ENCODE data around the gene FYN. TPM values are rescaled to one million over a fixed set of nuclear protein-coding genes. Genes with fewer than 3 reads are reported as not detected.
"Not testable (repeated sequence)": the region's sequence is repeated elsewhere in the genome, so short reads cannot be mapped to it uniquely, and the experiment has no call there.

FYN gene
- total RNA-seq, 2 donors from 2014 or later = 55.5 to 72.5 TPM

GRCh38 chr6:111789598-111789997 lies 83.7 kb downstream of the FYN start:
- H3K27me3 ChIP-seq (replicated peaks; ENCODE audit: insufficient read depth) = no peaks in the 10 kb centered on the region
- no peak for TF ChIP-seq CTCF (IDR thresholded peaks at IDR 0.05)
- no peaks in the 10 kb centered on the region for H3K36me3 ChIP-seq
- peaks cover 0 to 16% of the 10 kb centered on the region in 2 donors for H3K4me1 ChIP-seq (ENCODE audit: control insufficient read depth in 1 of 2, low read depth in 2 of 2)
- no peak overlapping the region for H3K4me3 ChIP-seq
- H3K27ac ChIP-seq = no peak overlapping the region
- no peak for ATAC-seq (ENCODE audit: insufficient number of reproducible peaks, low FRiP score, low read depth)
- no peaks in the 10 kb centered on the region for H3K9me3 ChIP-seq
- DNase-seq (ENCODE audit: low spot score) = no peak

GRCh38 chr6:111788379-111789276 lies 84.6 kb downstream of the FYN start:
- no peaks in the 10 kb centered on the region for H3K36me3 ChIP-seq
- H3K9me3 ChIP-seq = no peaks in the 10 kb centered on the region
- H3K4me3 ChIP-seq = no peak overlapping the region
- no peaks in the 10 kb centered on the region for H3K27me3 ChIP-seq (replicated peaks; ENCODE audit: insufficient read depth)
- DNase-seq (ENCODE audit: low spot score) (no peak), ATAC-seq (ENCODE audit: insufficient number of reproducible peaks, low FRiP score, low read depth) (no peak)
- no peak for TF ChIP-seq CTCF (IDR thresholded peaks at IDR 0.05)
- peaks cover 0 to 25% of the 10 kb centered on the region in 2 donors for H3K4me1 ChIP-seq (ENCODE audit: control insufficient read depth in 1 of 2, low read depth in 2 of 2)
- no peak overlapping the region for H3K27ac ChIP-seq

- not testable (repeated sequence) for H3K27me3 ChIP-seq (replicated peaks; ENCODE audit: insufficient read depth); H3K9me3 ChIP-seq; DNase-seq (ENCODE audit: low spot score); H3K27ac ChIP-seq; H3K36me3 ChIP-seq; H3K4me3 ChIP-seq; ATAC-seq (ENCODE audit: insufficient number of reproducible peaks, low FRiP score, low read depth)
- peaks cover 3 to 42% of the 10 kb centered on the region in 2 donors for H3K4me1 ChIP-seq (ENCODE audit: control insufficient read depth in 1 of 2, low read depth in 2 of 2)
Observed at GRCh38 chr6:111786151-111786550, 87.1 kb downstream of the FYN start.

- Histone ChIP-seq H3K27me3 (replicated peaks; ENCODE audit: insufficient read depth) (no peaks in the 10 kb centered on the region), H3K27ac (no peak overlapping the region), H3K4me1 (ENCODE audit: control insufficient read depth in 1 of 2, low read depth in 2 of 2) (peaks cover 3 to 40% of the 10 kb centered on the region in 2 donors), H3K4me3 (no peak overlapping the region), H3K36me3 (no peaks in the 10 kb centered on the region), H3K9me3 (no peaks in the 10 kb centered on the region)
- TF ChIP-seq CTCF (IDR thresholded peaks at IDR 0.05) = no peak
- DNase-seq (ENCODE audit: low spot score) (no peak), ATAC-seq (ENCODE audit: insufficient number of reproducible peaks, low FRiP score, low read depth) (no peak)
Observed at GRCh38 chr6:111784433-111784832, 88.8 kb downstream of the FYN start.

- Histone ChIP-seq H3K27me3 (replicated peaks; ENCODE audit: insufficient read depth) (no peaks in the 10 kb centered on the region), H3K36me3 (no peaks in the 10 kb centered on the region), H3K9me3 (no peaks in the 10 kb centered on the region), H3K4me1 (ENCODE audit: control insufficient read depth in 1 of 2, low read depth in 2 of 2) (peaks cover 3 to 36% of the 10 kb centered on the region in 2 donors), H3K4me3 (no peak overlapping the region), H3K27ac (no peak overlapping the region)
- ATAC-seq (ENCODE audit: insufficient number of reproducible peaks, low FRiP score, low read depth) (no peak), DNase-seq (ENCODE audit: low spot score) (no peak)
- no peak for TF ChIP-seq CTCF (IDR thresholded peaks at IDR 0.05)
Observed at GRCh38 chr6:111782887-111783466, 90.3 kb downstream of the FYN start.

Data from thoracic aorta (tissue), 2 donors.